ENCODE measurements around the gene UBE3A.

Gene UBE3A

GRCh38 chr15:25362545-25362944 is 76.3 kb downstream of the UBE3A start:
- no peak for TF ChIP-seq CTCF (IDR thresholded peaks at IDR 0.05; ENCODE audit: extremely low read depth, insufficient read depth, missing control alignments)
- in situ Hi-C loops (cut with MboI; ENCODE audit: low pct_unique_long_range_greater_than_20kb, low sequenced_read_pairs, unreplicated experiment) = no loop called here
- DNase-seq (ENCODE audit: low spot score) = no peak

- TF ChIP-seq CTCF (IDR thresholded peaks at IDR 0.05; ENCODE audit: extremely low read depth, insufficient read depth, missing control alignments) = no peak
- in situ Hi-C loops (cut with MboI; ENCODE audit: low pct_unique_long_range_greater_than_20kb, low sequenced_read_pairs, unreplicated experiment) = no loop called here
- DNase-seq (ENCODE audit: low spot score) = no peak
Measured at GRCh38 chr15:25347707-25348106, 91.1 kb downstream of the UBE3A start.

GRCh38 chr15:25346371-25346770 is 92.5 kb downstream of the UBE3A start:
- no peak for DNase-seq (ENCODE audit: low spot score)
- TF ChIP-seq CTCF (IDR thresholded peaks at IDR 0.05; ENCODE audit: extremely low read depth, insufficient read depth, missing control alignments) = no peak
- in situ Hi-C loops (cut with MboI; ENCODE audit: low pct_unique_long_range_greater_than_20kb, low sequenced_read_pairs, unreplicated experiment) = no loop called here

- no peak for DNase-seq (ENCODE audit: low spot score)
- no peak for TF ChIP-seq CTCF (IDR thresholded peaks at IDR 0.05; ENCODE audit: extremely low read depth, insufficient read depth, missing control alignments)
- in situ Hi-C loops (cut with MboI; ENCODE audit: low pct_unique_long_range_greater_than_20kb, low sequenced_read_pairs, unreplicated experiment) = no loop called here
Measured at GRCh38 chr15:25345943-25346342, 92.9 kb downstream of the UBE3A start.

GRCh38 chr15:25342629-25343028 is 96.2 kb downstream of the UBE3A start:
- no peak for TF ChIP-seq CTCF (IDR thresholded peaks at IDR 0.05; ENCODE audit: extremely low read depth, insufficient read depth, missing control alignments)
- DNase-seq (ENCODE audit: low spot score) = no peak
- in situ Hi-C loops (cut with MboI; ENCODE audit: low pct_unique_long_range_greater_than_20kb, low sequenced_read_pairs, unreplicated experiment) = no loop called here

GRCh38 chr15:25339431-25339830 is 99.4 kb downstream of the UBE3A start:
- in situ Hi-C loops (cut with MboI; ENCODE audit: low pct_unique_long_range_greater_than_20kb, low sequenced_read_pairs, unreplicated experiment) = no loop called here
- TF ChIP-seq CTCF (IDR thresholded peaks at IDR 0.05; ENCODE audit: extremely low read depth, insufficient read depth, missing control alignments) = no peak
- DNase-seq (ENCODE audit: low spot score) = no peak

GRCh38 chr15:25335279-25335678 is 103.5 kb downstream of the UBE3A start:
- in situ Hi-C loops (cut with MboI; ENCODE audit: low pct_unique_long_range_greater_than_20kb, low sequenced_read_pairs, unreplicated experiment) = no loop called here
- no peak for DNase-seq (ENCODE audit: low spot score)
- TF ChIP-seq CTCF (IDR thresholded peaks at IDR 0.05; ENCODE audit: extremely low read depth, insufficient read depth, missing control alignments) = no peak
